ENCODE data around the gene RNF222. TPM values are rescaled to one million over a fixed set of nuclear protein-coding genes. Genes with fewer than 3 reads are reported as not detected.

RNF222 gene
- total and polyA plus RNA-seq, 10 of the 15 experiments (the other 5 are each of a cell fraction or from before 2014, with no cell fraction given): not detected

DNA sequence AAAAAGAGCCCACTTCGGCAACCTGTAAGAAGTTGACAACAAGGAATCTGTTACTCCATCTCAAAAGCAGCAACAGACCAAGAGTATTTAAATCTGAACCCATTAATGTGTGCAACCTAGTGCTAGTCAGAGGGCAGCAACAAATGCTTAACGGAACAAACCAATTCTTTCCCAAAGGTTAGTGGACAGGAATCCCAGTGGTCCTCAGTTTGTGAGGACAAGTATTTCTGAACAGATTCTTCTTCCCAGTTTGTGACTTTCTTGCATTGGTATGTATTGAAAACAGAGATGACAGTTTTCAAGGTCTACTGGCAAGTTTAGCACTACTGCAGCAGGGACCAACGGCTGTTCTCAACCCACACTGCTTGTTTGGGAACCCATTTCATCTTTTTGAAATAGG, 17.6 kb downstream of the RNF222 start:
- RAD21 ChIA-PET (ENCODE audit: unreplicated experiment): no interaction called here
- BruUV-seq (replicated peaks): no TSS peak
- TF ChIP-seq CBX5 (IDR thresholded peaks at IDR 0.05; ENCODE audit: low read depth): no peak
- TF ChIP-seq, protein P1, sequence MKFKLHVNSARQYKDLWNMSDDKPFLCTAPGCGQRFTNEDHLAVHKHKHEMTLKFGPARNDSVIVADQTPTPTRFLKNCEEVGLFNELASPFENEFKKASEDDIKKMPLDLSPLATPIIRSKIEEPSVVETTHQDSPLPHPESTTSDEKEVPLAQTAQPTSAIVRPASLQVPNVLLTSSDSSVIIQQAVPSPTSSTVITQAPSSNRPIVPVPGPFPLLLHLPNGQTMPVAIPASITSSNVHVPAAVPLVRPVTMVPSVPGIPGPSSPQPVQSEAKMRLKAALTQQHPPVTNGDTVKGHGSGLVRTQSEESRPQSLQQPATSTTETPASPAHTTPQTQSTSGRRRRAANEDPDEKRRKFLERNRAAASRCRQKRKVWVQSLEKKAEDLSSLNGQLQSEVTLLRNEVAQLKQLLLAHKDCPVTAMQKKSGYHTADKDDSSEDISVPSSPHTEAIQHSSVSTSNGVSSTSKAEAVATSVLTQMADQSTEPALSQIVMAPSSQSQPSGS (IDR thresholded peaks at IDR 0.05; ENCODE audit: low read length): no peak
- no peak for TF ChIP-seq DPF2 (IDR thresholded peaks at IDR 0.05)
- TF ChIP-seq ZZZ3 (IDR thresholded peaks at IDR 0.05; ENCODE audit: control insufficient read depth, insufficient read length, low read depth): no peak
- no peak for TF ChIP-seq SMC3 (IDR thresholded peaks at IDR 0.05; ENCODE audit: borderline replicate concordance, low read length)
- TF ChIP-seq GATAD2B (conservative IDR thresholded peaks at IDR 0.05; ENCODE audit: low read depth): no peak
- no peak for TF ChIP-seq HDAC6 (IDR thresholded peaks at IDR 0.05; ENCODE audit: unreplicated experiment)
- TF ChIP-seq, protein P2, sequence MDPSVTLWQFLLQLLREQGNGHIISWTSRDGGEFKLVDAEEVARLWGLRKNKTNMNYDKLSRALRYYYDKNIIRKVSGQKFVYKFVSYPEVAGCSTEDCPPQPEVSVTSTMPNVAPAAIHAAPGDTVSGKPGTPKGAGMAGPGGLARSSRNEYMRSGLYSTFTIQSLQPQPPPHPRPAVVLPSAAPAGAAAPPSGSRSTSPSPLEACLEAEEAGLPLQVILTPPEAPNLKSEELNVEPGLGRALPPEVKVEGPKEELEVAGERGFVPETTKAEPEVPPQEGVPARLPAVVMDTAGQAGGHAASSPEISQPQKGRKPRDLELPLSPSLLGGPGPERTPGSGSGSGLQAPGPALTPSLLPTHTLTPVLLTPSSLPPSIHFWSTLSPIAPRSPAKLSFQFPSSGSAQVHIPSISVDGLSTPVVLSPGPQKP (IDR thresholded peaks at IDR 0.05; ENCODE audit: low read depth, low read length): no peak
- TF ChIP-seq CBFB (IDR thresholded peaks at IDR 0.05; ENCODE audit: low read depth): no peak
- TF ChIP-seq, protein P3, sequence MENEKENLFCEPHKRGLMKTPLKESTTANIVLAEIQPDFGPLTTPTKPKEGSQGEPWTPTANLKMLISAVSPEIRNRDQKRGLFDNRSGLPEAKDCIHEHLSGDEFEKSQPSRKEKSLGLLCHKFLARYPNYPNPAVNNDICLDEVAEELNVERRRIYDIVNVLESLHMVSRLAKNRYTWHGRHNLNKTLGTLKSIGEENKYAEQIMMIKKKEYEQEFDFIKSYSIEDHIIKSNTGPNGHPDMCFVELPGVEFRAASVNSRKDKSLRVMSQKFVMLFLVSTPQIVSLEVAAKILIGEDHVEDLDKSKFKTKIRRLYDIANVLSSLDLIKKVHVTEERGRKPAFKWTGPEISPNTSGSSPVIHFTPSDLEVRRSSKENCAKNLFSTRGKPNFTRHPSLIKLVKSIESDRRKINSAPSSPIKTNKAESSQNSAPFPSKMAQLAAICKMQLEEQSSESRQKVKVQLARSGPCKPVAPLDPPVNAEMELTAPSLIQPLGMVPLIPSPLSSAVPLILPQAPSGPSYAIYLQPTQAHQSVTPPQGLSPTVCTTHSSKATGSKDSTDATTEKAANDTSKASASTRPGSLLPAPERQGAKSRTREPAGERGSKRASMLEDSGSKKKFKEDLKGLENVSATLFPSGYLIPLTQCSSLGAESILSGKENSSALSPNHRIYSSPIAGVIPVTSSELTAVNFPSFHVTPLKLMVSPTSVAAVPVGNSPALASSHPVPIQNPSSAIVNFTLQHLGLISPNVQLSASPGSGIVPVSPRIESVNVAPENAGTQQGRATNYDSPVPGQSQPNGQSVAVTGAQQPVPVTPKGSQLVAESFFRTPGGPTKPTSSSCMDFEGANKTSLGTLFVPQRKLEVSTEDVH (IDR thresholded peaks at IDR 0.05; ENCODE audit: low read depth, partially characterized antibody): no peak
- TF ChIP-seq RB1 (IDR thresholded peaks at IDR 0.05; ENCODE audit: borderline replicate concordance): no peak
- TF ChIP-seq ZNF274 (IDR thresholded peaks at IDR 0.05; ENCODE audit: insufficient read depth, insufficient read length): no peak
- TF ChIP-seq RBBP5 (conservative IDR thresholded peaks at IDR 0.05): no peak
- TF ChIP-seq SUZ12 (IDR thresholded peaks at IDR 0.05; ENCODE audit: unreplicated experiment): no peak
- no peak for TF ChIP-seq ZSCAN29 (IDR thresholded peaks at IDR 0.05)
- no peak for TF ChIP-seq WRNIP1 (IDR thresholded peaks at IDR 0.05; ENCODE audit: borderline replicate concordance, low read depth, low read length)
- TF ChIP-seq SPI1 (IDR thresholded peaks at IDR 0.05; ENCODE audit: borderline replicate concordance, insufficient read depth, low read depth, low read length): no peak

More for the DNA sequence above, 17.6 kb downstream of the RNF222 start:
- SMC1A ChIA-PET (ENCODE audit: uncharacterized antibody, unreplicated experiment): no interaction called here
- WGBS (ENCODE audit: insufficient coverage, insufficient replicate concordance, low lambda C conversion rate, missing lambda C conversion rate): 31% methylated on average over 3 of the region's 3 CpGs
- H3K9me3 ChIP-seq (replicated peaks; ENCODE audit: control insufficient read depth, insufficient read depth, low read length): no peaks in the 10 kb centered on the region; the same call in 2 of the 3 replicates
- H4K20me1 ChIP-seq (ENCODE audit: control insufficient read depth, insufficient read depth): peaks cover 9% of the 10 kb centered on the region
- peak overlapping the region; percentile 78 for H3K4me2 ChIP-seq (ENCODE audit: control insufficient read depth, insufficient read depth)
- H3K9ac ChIP-seq (ENCODE audit: control insufficient read depth, insufficient read depth, low read length): peak overlapping the region; percentile 88; the same call in 1 of the 2 replicates
- H3K27me3 ChIP-seq (replicated peaks in 1 of 2; ENCODE audit: control insufficient read depth in 2 of 2, insufficient read depth in 2 of 2, low read length in 1 of 2): no peaks in the 10 kb centered on the region
- POLR2A ChIA-PET: no interaction called here
- in situ Hi-C loops (cut with MboI): no loop called here
- H3K36me3 ChIP-seq (ENCODE audit: control insufficient read depth in 2 of 2, insufficient read depth in 2 of 2, low read length in 1 of 2): peaks cover 10 to 36% of the 10 kb centered on the region in 2 experiments
- peaks cover 55% of the 10 kb centered on the region for H3K79me2 ChIP-seq (ENCODE audit: control insufficient read depth, insufficient read depth, low read length)
- DNase-seq (ENCODE audit: low read depth, low spot score): no peak
- H3K4me3 ChIP-seq: peak overlapping the region; percentile 84
- intact Hi-C loops (cut with micrococcal nuclease; ENCODE audit: unreplicated experiment): loop anchor here (10.0 kb wide), 1 partner anchor 365 kb away; the partner anchor contains the start of gene CCDC42
- H2AFZ ChIP-seq (ENCODE audit: control insufficient read depth, low read depth, low read length): no peak overlapping the region
- no peak for ATAC-seq
- no peak for FAIRE-seq
- peaks cover 3% of the 10 kb centered on the region for H3K4me1 ChIP-seq (ENCODE audit: control insufficient read depth, insufficient read depth, low read length)
- no peak overlapping the region for H3K27ac ChIP-seq (ENCODE audit: control insufficient read depth, insufficient read depth)
- CTCF ChIA-PET: interaction anchor here (0.6 to 1.5 kb wide), 2 partner anchors 110 to 286 kb away, joined by 3 read pairs; no protein-coding TSS in a partner anchor
